IMR-90 (cell line): ENCODE measurements around the gene RLF.
A peak's percentile ranks its signal among the peaks of the same experiment; 100 is the strongest.

Source experiments
- CEBPB ChIP-seq: IDR thresholded peaks from 2 replicates; pipeline ENCODE4 v1.6.1; 2012; ENCODE audit warnings: low read depth, low read length, improper control_type of control experiment
- CHD1 ChIP-seq: IDR thresholded peaks from 2 replicates; pipeline ENCODE4 v1.6.1; 2012; ENCODE audit warnings: low read depth, low read length, improper control_type of control experiment
- CTCF ChIP-seq: conservative IDR thresholded peaks from 2 replicates; pipeline ENCODE4 v1.5.1; 2012; ENCODE audit warnings: mild to moderate bottlenecking, low read depth, low read length, improper control_type of control experiment
- ELK1 ChIP-seq: fragments of 150-350 bp; IDR thresholded peaks from 2 replicates; pipeline ENCODE4 v1.6.1; 2016; ENCODE audit warnings: low read depth, mild to moderate bottlenecking, low read length, moderate library complexity, borderline replicate concordance
- FOS ChIP-seq: fragments of 150-350 bp; IDR thresholded peaks from 2 replicates; pipeline ENCODE4 v1.6.1; 2016; ENCODE audit warnings: low read depth, low read length
- MAFK ChIP-seq: IDR thresholded peaks from 2 replicates; pipeline ENCODE4 v1.6.1; 2012; ENCODE audit warnings: low read depth, low read length, improper control_type of control experiment
- MAZ ChIP-seq: IDR thresholded peaks from 2 replicates; pipeline ENCODE4 v1.6.1; 2012; ENCODE audit warnings: low read depth, mild to moderate bottlenecking, low read length, improper control_type of control experiment, moderate library complexity, borderline replicate concordance
- MXI1 ChIP-seq: IDR thresholded peaks from 2 replicates; pipeline ENCODE4 v1.6.1; 2012; ENCODE audit warnings: low read depth, mild to moderate bottlenecking, low read length, moderate library complexity, borderline replicate concordance
- POLR2A ChIP-seq: IDR thresholded peaks from 2 replicates; pipeline ENCODE4 v1.6.1; 2012; ENCODE audit warnings: mild to moderate bottlenecking, low read depth, low read length
- RAD21 ChIP-seq: IDR thresholded peaks from 2 replicates; pipeline ENCODE4 v1.6.1; 2012; ENCODE audit warnings: low read length, improper control_type of control experiment
- RCOR1 ChIP-seq: IDR thresholded peaks from 2 replicates; pipeline ENCODE4 v1.6.1; 2012; ENCODE audit warnings: mild to moderate bottlenecking, low read length, improper control_type of control experiment; ENCODE audit not compliant: insufficient replicate concordance
- RFX5 ChIP-seq: IDR thresholded peaks from 2 replicates; pipeline ENCODE4 v1.8.0; 2012; ENCODE audit warnings: low read depth, mild to moderate bottlenecking, low read length, moderate library complexity
- SMC3 ChIP-seq: fragments of 150-350 bp; IDR thresholded peaks from 2 replicates; pipeline ENCODE4 v1.6.1; 2016; ENCODE audit warnings: low read depth, mild to moderate bottlenecking, antibody characterized with exemption, low read length, moderate library complexity
- USF2 ChIP-seq: fragments of 150-350 bp; IDR thresholded peaks from 2 replicates; pipeline ENCODE4 v1.6.1; 2017; ENCODE audit warnings: mild to moderate bottlenecking, antibody characterized with exemption, low read length, low read depth

GRCh38 chr1:40183055-40183710 is 22.0 kb downstream of the RLF start:
- TF ChIP-seq FOS, result no peak
- TF ChIP-seq CTCF, result peak; percentile 47
- TF ChIP-seq MXI1, result no peak
- TF ChIP-seq POLR2A, result no peak
- TF ChIP-seq USF2, result no peak
- TF ChIP-seq RCOR1, result no peak
- no peak for TF ChIP-seq CEBPB
- no peak for TF ChIP-seq RAD21
- TF ChIP-seq RFX5, result no peak
- TF ChIP-seq MAFK, result no peak
- TF ChIP-seq ELK1, result no peak
- 0 out of 2 replicates have a peak, but pooled peaks have one; percentile 25 for TF ChIP-seq SMC3
- no peak for TF ChIP-seq CHD1
- TF ChIP-seq MAZ, result no peak
